PC-9 (cell line): ENCODE measurements around the gene SSTR3. TPM values are rescaled to one million over a fixed set of nuclear protein-coding genes. Genes with fewer than 3 reads are reported as not detected.

Experiments used
- BruUV-seq: library from RNA; stranded (reverse); fragments of 400-500 nt; replicated peaks from 2 replicates; lab custom pipeline; 2021; lab: Mats Ljungman, UMichigan
- CTCF ChIA-PET: fragments of 300-600 bp; sonication (Branson Sonifier 250); formaldehyde crosslinking; loops from one replicate; lab custom pipeline; 2022; ENCODE audit warnings: antibody characterized with exemption; lab: Charles Lee
- POLR2A ChIA-PET: fragments of 300-600 bp; sonication (Branson Sonifier 250); formaldehyde crosslinking; loops from one replicate; lab custom pipeline; 2022; ENCODE audit warnings: antibody characterized with exemption; ENCODE audit not compliant: unreplicated experiment; lab: Charles Lee
- DNase-seq, 2 experiments: peaks; one replicate each; pipeline versions ENCODE4 v3.0.0 to v3.0.0-alpha.2; 2015 to 2022; ENCODE audit warnings: mixed read lengths in 1 of 2
- H2AFZ ChIP-seq: fragments of 200-600 bp; sonication (generic); 2 replicates; pipeline ENCODE4 v1.8.1; 2017; ENCODE audit warnings: antibody characterized with exemption
- H3F3A ChIP-seq: fragments of 200-600 bp; sonication (generic); 2 replicates; pipeline ENCODE4 v1.8.1; 2017; ENCODE audit warnings: antibody characterized with exemption, mild to moderate bottlenecking, low read depth; ENCODE audit not compliant: insufficient read depth
- H3K27ac ChIP-seq: fragments of 200-600 bp; sonication (generic); 2 replicates; pipeline ENCODE4 v1.6.1; 2016; ENCODE audit warnings: mixed run types
- H3K27me3 ChIP-seq: fragments of 200-600 bp; sonication (generic); 2 replicates; pipeline ENCODE4 v1.6.1; 2016; ENCODE audit warnings: low read depth, mixed run types; ENCODE audit not compliant: insufficient read depth
- H3K36me3 ChIP-seq: fragments of 200-600 bp; sonication (generic); 2 replicates; pipeline ENCODE4 v1.6.1; 2016; ENCODE audit warnings: low read depth, mixed run types
- H3K4me1 ChIP-seq: fragments of 200-600 bp; sonication (generic); replicated peaks from 2 replicates; pipeline ENCODE4 v1.6.1; 2016; ENCODE audit warnings: mixed run types; ENCODE audit not compliant: insufficient read depth
- H3K4me2 ChIP-seq: fragments of 200-600 bp; sonication (generic); 2 replicates; pipeline ENCODE4 v1.6.1; 2017; ENCODE audit warnings: mixed run types
- H3K4me3 ChIP-seq: fragments of 200-600 bp; sonication (generic); 2 replicates; pipeline ENCODE4 v1.6.1; 2016; ENCODE audit warnings: mixed run types
- H3K79me2 ChIP-seq: fragments of 200-600 bp; sonication (generic); 2 replicates; pipeline ENCODE4 v1.6.1; 2017; ENCODE audit warnings: low read depth, mixed run types
- H3K9me2 ChIP-seq: fragments of 200-600 bp; sonication (generic); 2 replicates; pipeline ENCODE4 v1.8.1; 2017; ENCODE audit warnings: mild to moderate bottlenecking; ENCODE audit not compliant: insufficient read depth
- H3K9me3 ChIP-seq: fragments of 200-600 bp; sonication (generic); 2 replicates; pipeline ENCODE4 v1.8.1; 2016; ENCODE audit warnings: low read depth; ENCODE audit not compliant: insufficient read depth
- H4K20me1 ChIP-seq: fragments of 200-600 bp; sonication (generic); 2 replicates; pipeline ENCODE4 v1.8.1; 2017; ENCODE audit not compliant: insufficient read depth
- CTCF ChIP-seq: fragments of 200-600 bp; sonication (generic); conservative IDR thresholded peaks from 2 replicates; pipeline ENCODE4 v1.6.1; 2017; ENCODE audit warnings: mixed run types, antibody characterized with exemption, mild to moderate bottlenecking, moderate library complexity
- EZH2 ChIP-seq: fragments of 200-600 bp; sonication (generic); IDR thresholded peaks from 2 replicates; pipeline ENCODE4 v1.8.0; 2017; ENCODE audit warnings: antibody characterized with exemption, low read depth
- intact Hi-C: fragments of 100-400 bp; cut with micrococcal nuclease; formaldehyde crosslinking; loops from one replicate; pipeline ENCODE4 v1.10.0; 2022; ENCODE audit not compliant: unreplicated experiment
- total RNA-seq: library from RNA; stranded (reverse); gene quantifications from 2 replicates; pipeline ENCODE4 v1.2.3, GENCODE V29; 2021

Gene SSTR3
- total RNA-seq, 1 experiment from 2014 or later, result not detected

DNA sequence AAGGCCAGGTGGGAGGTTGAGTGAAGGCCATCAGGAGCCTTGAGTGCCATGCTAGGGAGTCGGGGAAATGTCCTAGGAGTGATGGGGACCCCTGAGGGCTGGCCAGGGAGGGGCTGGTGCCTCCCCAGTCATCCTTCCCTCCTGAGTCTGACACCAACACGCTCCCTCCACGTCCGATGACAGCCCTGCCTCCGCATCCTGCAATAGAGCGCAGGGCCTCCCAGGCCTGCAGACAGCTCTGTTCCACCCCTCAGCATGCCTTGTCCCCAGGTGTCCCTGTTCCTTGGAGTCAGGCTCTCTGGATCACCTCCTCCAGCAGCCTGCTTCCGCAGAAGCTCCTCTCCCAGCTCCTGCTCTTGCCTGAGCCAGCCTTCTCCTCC, 28.7 kb upstream of the SSTR3 start:
- Histone ChIP-seq H3K27ac (no peak overlapping the region), H3K9me2 (no peaks in the 10 kb centered on the region), H3K36me3 (no peaks in the 10 kb centered on the region), H3K9me3 (no peaks in the 10 kb centered on the region), H2AFZ (no peak overlapping the region), H3K4me2 (no peak overlapping the region), H3K27me3 (no peaks in the 10 kb centered on the region), H3K79me2 (0 out of 2 replicates have a peak, but pooled peaks cover 5% of the 10 kb centered on the region), H3K4me3 (no peak overlapping the region), H3F3A (peaks cover 14% of the 10 kb centered on the region; the same call in 1 of the 2 replicates), H3K4me1 (peaks cover 17% of the 10 kb centered on the region), H4K20me1 (no peaks in the 10 kb centered on the region)
- no peak for TF ChIP-seq EZH2
- no peak for TF ChIP-seq CTCF
- no TSS peak for BruUV-seq
- intact Hi-C loops, result no loop called here
- CTCF ChIA-PET, result no interaction called here
- no peak for DNase-seq
- POLR2A ChIA-PET, result no interaction called here

GRCh38 chr22:37240240-37240940, 28.1 kb upstream of the SSTR3 start:
- Histone ChIP-seq H3K4me1 (peaks cover 17% of the 10 kb centered on the region), H3K36me3 (no peaks in the 10 kb centered on the region), H3K27me3 (no peaks in the 10 kb centered on the region), H3K9me3 (no peaks in the 10 kb centered on the region), H2AFZ (no peak overlapping the region), H3F3A (peaks cover 10% of the 10 kb centered on the region; the same call in 1 of the 2 replicates), H3K4me2 (no peak overlapping the region), H3K9me2 (no peaks in the 10 kb centered on the region), H3K27ac (no peak overlapping the region), H3K79me2 (0 out of 2 replicates have a peak, but pooled peaks cover 5% of the 10 kb centered on the region), H3K4me3 (no peak overlapping the region), H4K20me1 (no peaks in the 10 kb centered on the region)
- DNase-seq, result no peak
- no peak for TF ChIP-seq EZH2
- TF ChIP-seq CTCF, result no peak
- POLR2A ChIA-PET, result no interaction called here
- no TSS peak for BruUV-seq
- intact Hi-C loops, result no loop called here
- CTCF ChIA-PET, result no interaction called here

DNA sequence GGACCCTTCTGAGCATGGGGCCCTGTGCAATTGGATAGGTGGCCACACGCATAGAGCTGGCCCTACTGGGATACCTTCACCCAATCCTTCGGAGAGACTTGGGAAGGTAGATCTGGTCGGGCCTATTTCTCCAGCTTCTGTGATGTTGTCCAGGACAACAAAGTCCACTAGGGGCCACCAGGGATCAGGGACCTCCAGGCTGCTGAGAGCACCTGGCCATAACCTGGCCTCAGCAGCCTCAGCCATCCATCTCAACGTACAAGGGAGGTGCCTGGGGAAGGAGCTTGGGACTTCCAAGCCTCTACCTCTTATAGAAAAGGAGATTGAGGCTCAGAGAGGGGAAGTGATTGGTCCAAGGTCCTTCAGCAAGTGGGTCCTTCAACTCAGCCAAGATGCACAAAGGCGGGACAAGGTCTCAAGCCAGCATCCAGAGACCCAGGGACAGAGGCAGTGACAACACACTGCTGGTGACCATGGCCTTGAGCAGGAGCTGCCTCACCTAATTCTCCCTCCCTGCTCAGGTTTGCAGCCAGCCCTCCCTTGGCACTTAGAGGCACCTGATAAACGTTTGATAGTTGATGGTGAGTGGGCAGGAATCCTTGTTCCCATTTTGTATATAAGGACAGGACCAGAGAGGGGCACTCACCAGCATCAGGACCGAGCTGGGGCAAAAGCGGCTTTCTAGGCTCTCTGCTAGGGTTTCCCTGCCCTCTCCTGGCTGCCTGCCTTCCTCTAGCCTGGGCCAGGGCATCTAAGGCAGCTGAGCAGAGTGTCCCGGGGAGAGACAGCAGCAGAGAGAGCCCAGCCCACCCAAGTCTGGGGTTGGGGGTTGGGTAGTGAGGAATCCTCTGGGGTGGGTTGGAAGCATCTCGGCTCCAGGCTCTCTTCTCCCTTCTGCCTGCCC, 27.3 kb upstream of the SSTR3 start:
- BruUV-seq, result no TSS peak
- Histone ChIP-seq H3K4me1 (peaks cover 17% of the 10 kb centered on the region), H3K27me3 (no peaks in the 10 kb centered on the region), H3K4me2 (no peak overlapping the region), H3K9me2 (no peaks in the 10 kb centered on the region), H2AFZ (no peak overlapping the region), H3F3A (peaks cover 9% of the 10 kb centered on the region; the same call in 1 of the 2 replicates), H3K27ac (no peak overlapping the region), H3K79me2 (0 out of 2 replicates have a peak, but pooled peaks cover 5% of the 10 kb centered on the region), H4K20me1 (0 out of 2 replicates have a peak, but pooled peaks cover 3% of the 10 kb centered on the region), H3K36me3 (no peaks in the 10 kb centered on the region), H3K9me3 (no peaks in the 10 kb centered on the region), H3K4me3 (no peak overlapping the region)
- CTCF ChIA-PET, result no interaction called here
- DNase-seq, result no peak
- intact Hi-C loops, result no loop called here
- POLR2A ChIA-PET, result no interaction called here
- TF ChIP-seq EZH2 (no peak), CTCF (no peak)
